Measurements from ENCODE around the gene KMT2E. TPM values are rescaled to one million over a fixed set of nuclear protein-coding genes. Genes with fewer than 3 reads are reported as not detected.
A peak's percentile ranks its signal among the peaks of the same experiment; 100 is the strongest.

Gene KMT2E
- total RNA-seq, 1 donor from 2014 or later = 107 TPM

- no peak overlapping the region for H3K4me3 Mint-ChIP-seq (ENCODE audit: low read depth)
- DNase-seq (ENCODE audit: low spot score, unreplicated experiment) = no peak
- H3K36me3 Mint-ChIP-seq (ENCODE audit: insufficient read depth) = peaks cover 16% of the 10 kb centered on the region
- H3K9me3 Mint-ChIP-seq (ENCODE audit: low read depth) = no peaks in the 10 kb centered on the region
- TF ChIP-seq, protein P1, sequence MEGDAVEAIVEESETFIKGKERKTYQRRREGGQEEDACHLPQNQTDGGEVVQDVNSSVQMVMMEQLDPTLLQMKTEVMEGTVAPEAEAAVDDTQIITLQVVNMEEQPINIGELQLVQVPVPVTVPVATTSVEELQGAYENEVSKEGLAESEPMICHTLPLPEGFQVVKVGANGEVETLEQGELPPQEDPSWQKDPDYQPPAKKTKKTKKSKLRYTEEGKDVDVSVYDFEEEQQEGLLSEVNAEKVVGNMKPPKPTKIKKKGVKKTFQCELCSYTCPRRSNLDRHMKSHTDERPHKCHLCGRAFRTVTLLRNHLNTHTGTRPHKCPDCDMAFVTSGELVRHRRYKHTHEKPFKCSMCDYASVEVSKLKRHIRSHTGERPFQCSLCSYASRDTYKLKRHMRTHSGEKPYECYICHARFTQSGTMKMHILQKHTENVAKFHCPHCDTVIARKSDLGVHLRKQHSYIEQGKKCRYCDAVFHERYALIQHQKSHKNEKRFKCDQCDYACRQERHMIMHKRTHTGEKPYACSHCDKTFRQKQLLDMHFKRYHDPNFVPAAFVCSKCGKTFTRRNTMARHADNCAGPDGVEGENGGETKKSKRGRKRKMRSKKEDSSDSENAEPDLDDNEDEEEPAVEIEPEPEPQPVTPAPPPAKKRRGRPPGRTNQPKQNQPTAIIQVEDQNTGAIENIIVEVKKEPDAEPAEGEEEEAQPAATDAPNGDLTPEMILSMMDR (IDR thresholded peaks at IDR 0.05; ENCODE audit: unreplicated experiment) = no peak
- H3K27me3 Mint-ChIP-seq = no peaks in the 10 kb centered on the region
- peaks cover 2% of the 10 kb centered on the region for H3K4me1 Mint-ChIP-seq (ENCODE audit: low read depth)
- no peak overlapping the region for H3K27ac Mint-ChIP-seq
Observed at GRCh38 chr7:105125745-105126144, 111.7 kb downstream of the KMT2E start.

GRCh38 chr7:105126436-105126975 lies 112.5 kb downstream of the KMT2E start:
- peaks cover 2% of the 10 kb centered on the region for H3K4me1 Mint-ChIP-seq (ENCODE audit: low read depth)
- TF ChIP-seq, protein P1 (IDR thresholded peaks at IDR 0.05; ENCODE audit: unreplicated experiment) = no peak
- no peaks in the 10 kb centered on the region for H3K27me3 Mint-ChIP-seq
- no peak overlapping the region for H3K27ac Mint-ChIP-seq
- DNase-seq (ENCODE audit: low spot score, unreplicated experiment) = no peak
- H3K4me3 Mint-ChIP-seq (ENCODE audit: low read depth) = no peak overlapping the region
- H3K9me3 Mint-ChIP-seq (ENCODE audit: low read depth) = no peaks in the 10 kb centered on the region
- H3K36me3 Mint-ChIP-seq (ENCODE audit: insufficient read depth) = peaks cover 16% of the 10 kb centered on the region

GRCh38 chr7:105127179-105127578 lies 113.2 kb downstream of the KMT2E start:
- no peaks in the 10 kb centered on the region for H3K27me3 Mint-ChIP-seq
- TF ChIP-seq, protein P1 (IDR thresholded peaks at IDR 0.05; ENCODE audit: unreplicated experiment) = no peak
- H3K4me3 Mint-ChIP-seq (ENCODE audit: low read depth) = no peak overlapping the region
- H3K4me1 Mint-ChIP-seq (ENCODE audit: low read depth) = peaks cover 2% of the 10 kb centered on the region
- no peaks in the 10 kb centered on the region for H3K9me3 Mint-ChIP-seq (ENCODE audit: low read depth)
- DNase-seq (ENCODE audit: low spot score, unreplicated experiment) = no peak
- H3K36me3 Mint-ChIP-seq (ENCODE audit: insufficient read depth) = peaks cover 16% of the 10 kb centered on the region
- H3K27ac Mint-ChIP-seq = peak overlapping the region; percentile 50

- TF ChIP-seq, protein P1 (IDR thresholded peaks at IDR 0.05; ENCODE audit: unreplicated experiment) = no peak
- no peaks in the 10 kb centered on the region for H3K27me3 Mint-ChIP-seq
- peaks cover 15% of the 10 kb centered on the region for H3K36me3 Mint-ChIP-seq (ENCODE audit: insufficient read depth)
- no peaks in the 10 kb centered on the region for H3K9me3 Mint-ChIP-seq (ENCODE audit: low read depth)
- no peak for DNase-seq (ENCODE audit: low spot score, unreplicated experiment)
- H3K4me3 Mint-ChIP-seq (ENCODE audit: low read depth) = no peak overlapping the region
- H3K27ac Mint-ChIP-seq = no peak overlapping the region
- peaks cover 2% of the 10 kb centered on the region for H3K4me1 Mint-ChIP-seq (ENCODE audit: low read depth)
Observed at GRCh38 chr7:105130048-105130447, 116.0 kb downstream of the KMT2E start.

DNA sequence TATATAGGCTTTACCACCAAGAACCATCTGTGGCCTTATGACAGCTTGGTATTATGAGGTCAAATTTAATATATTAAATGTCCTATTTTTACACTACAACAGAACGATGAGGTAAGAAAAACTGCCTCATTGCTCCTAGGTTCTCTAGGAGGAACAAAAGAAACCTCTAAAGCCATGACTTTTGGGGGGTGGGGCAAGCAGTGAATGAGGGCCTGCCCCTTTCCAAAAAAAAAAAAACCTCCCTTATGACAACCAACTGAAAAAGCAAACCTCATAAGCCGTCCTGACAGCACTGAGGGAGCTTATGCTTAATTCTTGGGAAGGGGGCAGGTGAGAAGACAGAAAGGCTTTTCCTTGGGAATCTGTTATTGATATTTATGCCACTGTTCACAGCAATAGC lies 116.6 kb downstream of the KMT2E start:
- Mint-ChIP-seq H3K36me3 (ENCODE audit: insufficient read depth) (peaks cover 15% of the 10 kb centered on the region), H3K27me3 (no peaks in the 10 kb centered on the region), H3K27ac (no peak overlapping the region), H3K4me1 (ENCODE audit: low read depth) (peaks cover 2% of the 10 kb centered on the region), H3K4me3 (ENCODE audit: low read depth) (no peak overlapping the region), H3K9me3 (ENCODE audit: low read depth) (no peaks in the 10 kb centered on the region)
- TF ChIP-seq, protein P1 (IDR thresholded peaks at IDR 0.05; ENCODE audit: unreplicated experiment) = no peak
- DNase-seq (ENCODE audit: low spot score, unreplicated experiment) = no peak
